Stimulated activated naive B cell treated with anti-CD40 and anti-IgM and Interleukin-4, amounts not matched to agents 10 μg/mL and 1 μg/mL and 100 μg/mL, for 72 hours (primary cell): ENCODE data around the gene UGT1A1.
"Not testable (repeated sequence)": the region's sequence is repeated elsewhere in the genome, so short reads cannot be mapped to it uniquely, and the experiment has no call there.

Source experiments
- ATAC-seq, 2 donors: fragments of 150-1000 bp; cut with Tn5 transposase; replicated peaks; 2 replicates each; pipeline ENCODE4 v1.10.0; 2021; ENCODE audit warnings: moderate library complexity in 1 of 2
- DNase-seq: peaks from one replicate; pipeline ENCODE4 v3.0.0; 2021
- H3K27ac Mint-ChIP-seq: one replicate; pipeline ENCODE4 v1.8.0; 2022; ENCODE audit warnings: mild to moderate bottlenecking, mixed read lengths
- H3K27me3 Mint-ChIP-seq, 2 donors: one replicate each; pipeline ENCODE4 v1.8.0; 2022; ENCODE audit warnings: mixed read lengths in 2 of 2
- H3K36me3 Mint-ChIP-seq, 2 donors: one replicate each; pipeline ENCODE4 v1.8.0; 2022; ENCODE audit warnings: mixed read lengths in 2 of 2, mild to moderate bottlenecking in 1 of 2
- H3K4me1 Mint-ChIP-seq, 2 donors: one replicate each; pipeline ENCODE4 v1.8.0; 2022; ENCODE audit warnings: mixed read lengths in 2 of 2, mild to moderate bottlenecking in 1 of 2
- H3K4me3 Mint-ChIP-seq, 2 donors: one replicate each; pipeline ENCODE4 v1.8.0; 2022; ENCODE audit warnings: mild to moderate bottlenecking in 2 of 2, mixed read lengths in 2 of 2, moderate library complexity in 1 of 2
- H3K9me3 Mint-ChIP-seq, 2 donors: one replicate each; pipeline ENCODE4 v1.8.0; 2022; ENCODE audit warnings: mixed read lengths in 2 of 2, mild to moderate bottlenecking in 1 of 2

Gene UGT1A1

DNA sequence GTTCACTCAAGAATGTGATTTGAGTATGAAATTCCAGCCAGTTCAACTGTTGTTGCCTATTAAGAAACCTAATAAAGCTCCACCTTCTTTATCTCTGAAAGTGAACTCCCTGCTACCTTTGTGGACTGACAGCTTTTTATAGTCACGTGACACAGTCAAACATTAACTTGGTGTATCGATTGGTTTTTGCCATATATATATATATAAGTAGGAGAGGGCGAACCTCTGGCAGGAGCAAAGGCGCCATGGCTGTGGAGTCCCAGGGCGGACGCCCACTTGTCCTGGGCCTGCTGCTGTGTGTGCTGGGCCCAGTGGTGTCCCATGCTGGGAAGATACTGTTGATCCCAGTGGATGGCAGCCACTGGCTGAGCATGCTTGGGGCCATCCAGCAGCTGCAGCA, at the start of gene UGT1A1:
Gene UGT1A1, plus strand, starts transcription at position 228 of the 400 bp plus-strand sequence. Its CDS starts 18 bp downstream, at position 246.
- no peaks in the 10 kb centered on the region for H3K36me3 Mint-ChIP-seq
- peaks cover 20 to 27% of the 10 kb centered on the region in 2 donors for H3K27me3 Mint-ChIP-seq
- peaks cover 0 to 2% of the 10 kb centered on the region in 2 donors for H3K9me3 Mint-ChIP-seq
- DNase-seq, result no peak
- no peaks in the 10 kb centered on the region for H3K4me1 Mint-ChIP-seq
- ATAC-seq, result no peak
- no peak within 1 kb of the TSS for H3K4me3 Mint-ChIP-seq
- H3K27ac Mint-ChIP-seq, result no peak within 1 kb of the TSS

DNA sequence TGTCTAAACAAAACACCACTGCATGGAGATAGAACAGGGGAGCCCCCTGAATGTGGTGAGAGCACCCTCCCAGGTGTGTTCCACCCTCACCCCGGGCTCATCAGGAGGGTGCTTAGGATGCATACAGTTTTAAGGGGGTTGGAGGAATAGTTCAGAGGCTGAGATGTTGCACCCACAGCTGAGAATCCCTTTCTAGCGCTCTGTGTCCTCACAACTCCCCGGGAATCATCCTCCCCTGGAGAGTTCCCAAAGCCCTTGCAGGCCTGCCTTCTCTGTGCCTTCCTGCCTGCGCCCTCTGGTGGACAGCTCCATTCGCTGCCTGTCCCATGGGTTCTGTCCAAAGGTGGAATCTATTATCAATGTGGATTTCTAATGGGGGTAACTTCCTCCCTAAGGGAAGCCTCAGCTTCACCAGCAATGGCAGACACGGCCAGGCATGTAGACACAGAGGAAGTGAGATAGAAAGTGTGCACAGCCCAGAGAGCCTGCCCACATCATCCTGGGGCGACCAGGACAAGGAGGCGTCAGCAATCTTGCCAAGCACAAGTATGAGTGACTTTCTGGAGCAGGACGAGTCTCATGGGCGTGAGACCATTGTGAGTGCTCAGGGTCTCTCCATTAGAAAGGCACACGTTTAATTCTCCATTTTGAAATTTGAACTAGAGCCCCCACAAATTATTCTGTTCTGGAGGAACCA, 48.6 kb upstream of the UGT1A1 start:
- Mint-ChIP-seq H3K27me3 (peaks cover 17 to 25% of the 10 kb centered on the region in 2 donors), H3K36me3 (no peaks in the 10 kb centered on the region), H3K4me1 (peaks cover 7 to 9% of the 10 kb centered on the region in 2 donors), H3K4me3 (no peak overlapping the region), H3K9me3 (no peaks in the 10 kb centered on the region), H3K27ac (no peak overlapping the region)
- peak; percentile 48 for DNase-seq
- peak; percentile 87 to 90 for ATAC-seq

DNA sequence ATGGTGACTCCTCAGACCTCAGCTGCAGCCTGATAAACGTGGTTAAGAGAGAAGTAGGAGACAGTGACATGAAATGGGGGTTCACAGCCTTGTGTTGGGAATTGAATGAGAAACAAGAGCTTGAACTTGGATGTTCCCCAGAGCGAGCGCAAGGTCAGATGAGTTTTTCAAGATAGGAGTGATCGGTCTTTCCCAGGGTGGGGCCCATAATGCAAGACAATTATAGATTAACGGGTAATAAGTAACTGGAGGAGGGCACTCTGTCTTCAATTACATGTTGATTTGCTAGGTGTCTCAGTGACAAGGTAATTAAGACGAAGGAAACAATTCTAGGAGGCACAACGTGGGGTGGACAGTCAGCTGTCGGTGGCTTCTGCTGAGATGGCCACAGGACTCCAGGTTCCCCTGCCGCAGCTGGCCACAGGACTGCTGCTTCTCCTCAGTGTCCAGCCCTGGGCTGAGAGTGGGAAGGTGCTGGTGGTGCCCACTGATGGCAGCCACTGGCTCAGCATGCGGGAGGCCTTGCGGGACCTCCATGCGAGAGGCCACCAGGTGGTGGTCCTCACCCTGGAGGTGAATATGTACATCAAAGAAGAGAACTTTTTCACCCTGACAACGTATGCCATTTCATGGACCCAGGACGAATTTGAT, 47.3 kb upstream of the UGT1A1 start, which contains the start of gene UGT1A5:
Gene UGT1A5, plus strand, starts transcription at position 297 of the 651 bp plus-strand sequence. Its CDS starts 85 bp downstream, at position 382.
- no peaks in the 10 kb centered on the region for H3K9me3 Mint-ChIP-seq
- H3K27ac Mint-ChIP-seq, result peak within 1 kb of the TSS; percentile 16
- no peaks in the 10 kb centered on the region for H3K36me3 Mint-ChIP-seq
- DNase-seq (no peak), ATAC-seq (no peak)
- H3K4me3 Mint-ChIP-seq, result no peak within 1 kb of the TSS
- peaks cover 19 to 28% of the 10 kb centered on the region in 2 donors for H3K27me3 Mint-ChIP-seq
- peaks cover 7 to 9% of the 10 kb centered on the region in 2 donors for H3K4me1 Mint-ChIP-seq

DNA sequence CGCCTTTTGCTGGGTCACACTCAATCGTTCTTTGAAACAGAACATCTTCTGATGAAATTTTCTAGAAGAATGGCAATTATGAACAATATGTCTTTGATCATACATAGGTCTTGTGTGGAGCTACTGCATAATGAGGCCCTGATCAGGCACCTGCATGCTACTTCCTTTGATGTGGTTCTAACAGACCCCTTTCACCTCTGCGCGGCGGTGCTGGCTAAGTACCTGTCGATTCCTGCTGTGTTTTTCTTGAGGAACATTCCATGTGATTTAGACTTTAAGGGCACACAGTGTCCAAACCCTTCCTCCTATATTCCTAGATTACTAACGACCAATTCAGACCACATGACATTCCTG, 46.8 kb upstream of the UGT1A1 start:
- no peak for ATAC-seq

DNA sequence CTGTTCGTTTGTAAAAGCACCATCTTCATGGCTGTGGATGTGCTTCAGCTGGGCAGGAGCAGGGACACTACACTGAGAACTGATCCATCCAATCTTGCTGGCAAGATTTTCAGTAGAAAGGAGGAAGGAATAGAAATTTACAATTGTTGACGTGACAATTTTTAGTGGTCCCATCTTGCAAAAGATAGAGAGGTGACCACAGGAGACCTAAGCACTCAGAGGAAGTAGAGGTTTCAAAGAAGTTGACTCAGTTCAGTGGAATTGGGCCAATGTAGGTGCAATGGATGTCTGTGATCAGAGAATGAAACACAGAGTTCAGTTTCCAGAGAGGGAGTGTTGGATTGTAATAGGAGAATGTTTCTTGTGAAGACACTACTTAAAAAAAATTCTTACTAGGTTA, 45.9 kb upstream of the UGT1A1 start:
- Mint-ChIP-seq H3K4me3 (no peak overlapping the region), H3K9me3 (no peaks in the 10 kb centered on the region), H3K36me3 (no peaks in the 10 kb centered on the region), H3K27ac (no peak overlapping the region), H3K27me3 (peaks cover 24 to 32% of the 10 kb centered on the region in 2 donors), H3K4me1 (peaks cover 7 to 9% of the 10 kb centered on the region in 2 donors)
- DNase-seq (no peak), ATAC-seq (no peak)

More for the DNA sequence above, 46.8 kb upstream of the UGT1A1 start:
- Mint-ChIP-seq H3K4me3 (no peak overlapping the region), H3K9me3 (no peaks in the 10 kb centered on the region), H3K27ac (no peak overlapping the region), H3K27me3 (peaks cover 18 to 30% of the 10 kb centered on the region in 2 donors), H3K36me3 (no peaks in the 10 kb centered on the region), H3K4me1 (peaks cover 7 to 9% of the 10 kb centered on the region in 2 donors)
- no peak for DNase-seq

DNA sequence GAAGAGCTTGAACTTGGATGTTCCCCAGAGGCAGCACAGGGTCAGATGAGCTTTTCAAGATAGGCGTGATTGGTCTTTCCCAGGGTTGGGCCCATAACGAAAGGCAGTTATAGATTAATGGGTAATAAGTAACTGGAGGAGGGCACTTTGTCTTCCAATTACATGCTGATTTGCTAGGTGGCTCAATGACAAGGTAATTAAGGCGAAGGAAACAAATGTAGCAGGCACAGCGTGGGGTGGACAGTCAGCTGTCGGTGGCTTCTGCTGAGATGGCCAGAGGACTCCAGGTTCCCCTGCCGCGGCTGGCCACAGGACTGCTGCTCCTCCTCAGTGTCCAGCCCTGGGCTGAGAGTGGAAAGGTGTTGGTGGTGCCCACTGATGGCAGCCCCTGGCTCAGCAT, 41.5 kb upstream of the UGT1A1 start, which contains the start of gene UGT1A4:
Gene UGT1A4, plus strand, starts transcription at position 185 of the 400 bp plus-strand sequence. Its CDS starts 85 bp downstream, at position 270.
- no peak for DNase-seq
- Mint-ChIP-seq H3K36me3 (no peaks in the 10 kb centered on the region), H3K4me1 (no peaks in the 10 kb centered on the region), H3K9me3 (no peaks in the 10 kb centered on the region), H3K27ac (no peak within 1 kb of the TSS), H3K4me3 (no peak within 1 kb of the TSS), H3K27me3 (peaks cover 31 to 36% of the 10 kb centered on the region in 2 donors)
- no peak for ATAC-seq

DNA sequence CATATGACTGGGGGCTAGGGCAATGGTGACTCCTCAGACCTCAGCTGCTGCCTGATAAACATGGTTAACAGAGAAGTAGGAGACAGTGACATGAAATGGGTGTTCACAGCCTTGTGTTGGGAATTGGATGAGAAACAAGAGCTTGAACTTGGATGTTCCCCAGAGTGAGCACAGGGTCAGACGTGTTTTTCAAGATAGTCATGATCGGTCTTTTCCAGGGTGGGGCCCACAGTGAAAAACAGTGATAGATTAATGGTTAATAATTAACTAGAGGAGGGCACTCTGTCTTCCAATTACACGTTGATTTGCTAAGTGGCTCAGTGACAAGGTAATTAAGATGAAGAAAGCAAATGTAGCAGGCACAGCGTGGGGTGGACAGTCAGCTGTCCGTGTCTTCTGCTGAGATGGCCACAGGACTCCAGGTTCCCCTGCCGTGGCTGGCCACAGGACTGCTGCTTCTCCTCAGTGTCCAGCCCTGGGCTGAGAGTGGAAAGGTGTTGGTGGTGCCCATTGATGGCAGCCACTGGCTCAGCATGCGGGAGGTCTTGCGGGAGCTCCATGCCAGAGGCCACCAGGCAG, 31.3 kb upstream of the UGT1A1 start, which contains the start of gene UGT1A3:
Gene UGT1A3, plus strand, starts transcription at position 320 of the 579 bp plus-strand sequence. Its CDS starts 85 bp downstream, at position 405.
- Mint-ChIP-seq H3K4me1 (peaks cover 0 to 5% of the 10 kb centered on the region in 2 donors), H3K9me3 (no peaks in the 10 kb centered on the region), H3K27ac (no peak within 1 kb of the TSS), H3K27me3 (peaks cover 24 to 39% of the 10 kb centered on the region in 2 donors), H3K4me3 (no peak within 1 kb of the TSS), H3K36me3 (no peaks in the 10 kb centered on the region)
- DNase-seq (no peak), ATAC-seq (no peak)

DNA sequence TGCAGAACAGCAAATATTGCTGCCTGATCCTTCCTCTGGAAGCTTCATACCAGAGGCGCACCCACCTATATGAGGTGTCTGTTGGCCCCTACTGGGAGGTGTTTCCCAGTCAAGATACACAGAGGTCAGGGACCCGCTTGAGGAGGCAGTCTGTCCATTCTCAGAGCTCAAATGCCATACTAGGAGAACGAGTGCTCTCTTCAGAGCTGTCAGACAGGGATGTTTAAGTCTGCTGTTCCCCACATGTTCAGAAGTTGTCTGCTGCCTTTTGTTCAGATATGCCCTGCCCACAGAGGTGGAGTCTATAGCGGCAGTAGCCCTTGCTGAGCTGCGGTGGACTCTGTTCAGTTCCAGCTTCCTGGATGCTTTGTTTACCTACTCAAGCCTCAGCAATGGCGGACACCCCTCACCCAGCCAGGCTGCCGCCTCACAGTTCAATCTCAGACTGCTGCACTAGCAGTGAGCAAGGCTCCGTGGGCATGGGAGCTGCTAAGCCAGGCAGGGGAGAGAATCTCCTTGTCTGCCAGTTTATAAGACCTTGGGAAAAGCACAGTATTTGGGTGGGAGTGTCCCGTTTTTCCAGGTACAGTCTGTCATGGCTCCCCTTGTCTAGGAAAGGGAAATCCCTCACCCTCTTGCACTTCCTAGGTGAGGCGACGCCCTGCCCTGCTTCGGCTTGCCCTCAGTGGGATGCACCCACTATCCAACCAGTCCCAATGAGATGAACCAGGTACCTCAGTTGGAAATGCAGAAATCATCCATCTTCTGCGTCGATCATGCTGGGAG, 23.0 kb upstream of the UGT1A1 start:
- H3K27ac Mint-ChIP-seq, DNase-seq, H3K4me3 Mint-ChIP-seq, ATAC-seq, H3K9me3 Mint-ChIP-seq, H3K36me3 Mint-ChIP-seq, H3K4me1 Mint-ChIP-seq: not testable (repeated sequence)
- H3K27me3 Mint-ChIP-seq, result peaks cover 46 to 55% of the 10 kb centered on the region in 2 donors

DNA sequence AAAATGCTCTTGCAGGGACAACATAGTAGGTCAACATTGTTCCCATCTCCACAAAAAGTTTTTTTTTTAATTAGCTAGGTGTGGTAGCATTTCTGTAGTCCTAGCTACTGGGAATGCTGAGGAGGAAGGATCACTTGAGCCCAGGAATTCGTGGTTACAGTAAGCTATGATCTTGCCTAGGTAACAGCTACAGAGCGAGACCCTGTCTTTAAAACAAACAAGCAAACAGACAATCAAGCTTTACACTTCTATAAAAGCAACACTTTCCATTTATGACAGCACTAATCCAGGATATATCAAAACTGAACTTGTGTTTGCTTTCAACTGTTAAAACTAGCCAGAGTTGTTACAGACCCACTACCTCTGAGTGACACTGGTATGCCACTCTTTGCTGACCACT, 19.2 kb upstream of the UGT1A1 start:
- H3K4me3 Mint-ChIP-seq, result no peak overlapping the region
- no peak overlapping the region for H3K27ac Mint-ChIP-seq
- ATAC-seq (no peak), DNase-seq (no peak)
- H3K36me3 Mint-ChIP-seq, result no peaks in the 10 kb centered on the region
- peaks cover 0 to 3% of the 10 kb centered on the region in 2 donors for H3K9me3 Mint-ChIP-seq
- no peaks in the 10 kb centered on the region for H3K4me1 Mint-ChIP-seq
- H3K27me3 Mint-ChIP-seq, result peaks cover 42 to 44% of the 10 kb centered on the region in 2 donors

DNA sequence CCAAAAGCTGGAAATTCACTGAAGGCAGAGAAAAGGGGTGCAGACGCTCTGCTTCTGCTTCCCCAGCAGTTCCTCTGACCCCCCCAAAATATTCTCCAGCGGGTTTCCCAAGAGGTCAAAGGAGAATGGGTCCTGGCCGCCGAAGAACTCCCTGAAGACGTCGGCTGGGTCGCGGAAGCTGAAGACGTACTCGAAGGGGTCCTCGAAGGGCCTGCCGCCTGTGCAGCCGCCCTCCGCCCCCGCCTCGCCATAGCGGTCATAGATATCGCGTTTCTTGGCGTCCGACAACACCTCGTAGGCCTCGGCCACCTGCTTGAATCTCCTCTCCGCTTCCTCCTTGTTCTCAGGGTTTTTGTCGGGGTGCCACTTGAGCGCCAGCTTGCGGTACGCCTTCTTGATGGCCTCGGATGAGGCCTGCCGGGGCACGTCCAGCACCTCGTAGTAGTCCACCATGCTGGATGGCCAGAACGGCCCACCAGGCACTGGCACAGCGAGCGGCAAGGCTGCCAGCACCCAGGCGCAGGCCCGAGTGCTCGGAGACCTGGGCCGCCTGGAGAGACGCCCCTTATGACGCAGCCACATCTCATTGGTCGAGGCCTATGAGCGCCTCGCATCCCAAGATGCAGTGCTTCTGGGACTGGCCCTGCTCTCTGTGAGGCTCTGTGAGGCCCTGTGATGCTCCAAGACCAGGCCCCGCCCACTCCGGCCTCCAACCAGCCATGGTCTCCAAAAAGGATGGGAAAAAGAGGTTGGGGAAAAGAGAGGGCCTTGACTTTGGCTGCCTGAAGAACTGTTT, 16.4 kb upstream of the UGT1A1 start:
- Mint-ChIP-seq H3K27ac (no peak overlapping the region), H3K4me1 (no peaks in the 10 kb centered on the region), H3K36me3 (no peaks in the 10 kb centered on the region), H3K9me3 (peaks cover 3% of the 10 kb centered on the region in 2 donors), H3K4me3 (no peak overlapping the region), H3K27me3 (peaks cover 45 to 46% of the 10 kb centered on the region in 2 donors)
- DNase-seq (no peak), ATAC-seq (no peak)

DNA sequence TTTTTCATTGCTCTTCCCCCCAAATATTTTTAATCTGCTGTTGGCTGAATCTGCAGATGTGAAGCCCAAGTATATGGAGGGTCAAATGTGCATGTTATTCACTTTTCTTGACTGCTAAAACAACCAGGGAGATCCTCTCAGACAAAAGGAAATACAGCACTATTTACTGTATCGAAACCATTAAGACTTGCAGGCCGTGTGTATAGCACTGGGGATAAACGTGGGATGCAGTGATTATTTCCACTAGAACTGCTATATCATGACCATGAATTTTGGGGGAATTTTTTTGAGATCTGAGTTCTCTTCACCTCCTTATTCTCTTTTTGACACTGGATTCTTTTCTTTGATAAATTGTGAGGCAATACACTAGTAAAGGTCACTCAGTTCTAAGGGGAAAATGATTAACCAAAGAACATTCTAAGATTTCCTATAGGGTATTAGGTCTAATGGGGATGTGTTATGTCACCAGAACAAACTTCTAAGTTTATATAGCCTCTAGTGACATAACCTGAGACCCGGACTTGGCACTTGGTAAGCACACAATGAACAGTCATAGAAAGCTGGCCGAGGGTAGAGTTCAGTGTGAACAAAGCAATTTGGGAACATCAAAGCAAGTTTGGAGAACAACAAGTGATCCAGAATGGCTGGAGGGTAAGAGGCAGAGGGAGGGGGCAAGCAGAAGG, 14.9 kb upstream of the UGT1A1 start:
- Mint-ChIP-seq H3K9me3 (peaks cover 5 to 11% of the 10 kb centered on the region in 2 donors), H3K27me3 (peaks cover 31 to 44% of the 10 kb centered on the region in 2 donors), H3K36me3 (peaks cover 2 to 6% of the 10 kb centered on the region in 2 donors), H3K4me1 (no peaks in the 10 kb centered on the region), H3K27ac (no peak overlapping the region), H3K4me3 (no peak overlapping the region)
- DNase-seq (no peak), ATAC-seq (no peak)

DNA sequence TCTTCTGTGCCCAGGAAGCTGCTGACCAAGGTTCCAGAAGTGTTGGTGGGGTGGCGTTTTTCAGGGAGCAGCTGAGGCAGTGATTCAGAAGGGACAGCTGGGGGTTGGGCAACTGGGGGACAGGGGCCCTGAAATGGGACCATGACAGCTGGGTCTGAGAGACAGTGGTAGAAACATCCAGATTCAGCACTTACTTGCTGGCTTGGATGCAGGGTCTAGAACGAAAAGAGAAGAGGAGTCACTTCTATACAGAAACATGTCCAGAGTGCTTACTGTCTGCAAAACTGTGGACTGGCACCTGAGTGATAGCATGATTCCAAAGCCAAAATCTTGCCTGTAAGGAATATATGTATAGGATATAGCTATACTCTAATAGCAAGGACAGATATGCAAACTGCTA, 14.2 kb upstream of the UGT1A1 start:
- not testable (repeated sequence) for H3K4me1 Mint-ChIP-seq, H3K4me3 Mint-ChIP-seq, DNase-seq, ATAC-seq, H3K36me3 Mint-ChIP-seq, H3K27ac Mint-ChIP-seq
- Mint-ChIP-seq H3K27me3 (peaks cover 29 to 40% of the 10 kb centered on the region in 2 donors), H3K9me3 (peaks cover 7 to 15% of the 10 kb centered on the region in 2 donors)
